NCI-H2081 treated with DMSO at 0.1 percent for 48 hours (cell line): ENCODE measurements around the gene MAOA.
"Not testable (repeated sequence)": the region's sequence is repeated elsewhere in the genome, so short reads cannot be mapped to it uniquely, and the experiment has no call there.

Experiments
- DNase-seq: peaks from one replicate; lab custom pipeline; 2025; lab: John Stamatoyannopoulos, UW

The MAOA gene

DNA sequence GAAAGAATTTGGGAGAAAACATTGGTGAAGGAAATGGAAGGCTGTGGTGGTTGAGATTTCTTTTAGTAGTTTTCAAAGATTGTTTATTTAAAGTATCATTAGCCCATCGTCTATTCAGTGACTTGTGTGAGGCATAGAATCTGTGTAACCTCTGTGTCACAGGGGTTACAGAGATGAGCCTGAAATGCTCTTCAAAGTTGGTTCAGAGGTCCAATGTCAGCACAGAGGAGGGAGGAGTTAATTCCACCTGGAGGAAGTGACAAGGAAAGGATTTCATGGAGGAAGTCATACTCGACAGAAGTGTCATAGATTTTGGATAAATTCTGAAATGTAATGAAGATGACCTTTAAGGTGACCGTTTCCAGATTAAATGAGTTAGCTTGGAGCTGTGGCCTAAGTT is 8.2 kb downstream of the MAOA start:
- no peak for DNase-seq

DNA sequence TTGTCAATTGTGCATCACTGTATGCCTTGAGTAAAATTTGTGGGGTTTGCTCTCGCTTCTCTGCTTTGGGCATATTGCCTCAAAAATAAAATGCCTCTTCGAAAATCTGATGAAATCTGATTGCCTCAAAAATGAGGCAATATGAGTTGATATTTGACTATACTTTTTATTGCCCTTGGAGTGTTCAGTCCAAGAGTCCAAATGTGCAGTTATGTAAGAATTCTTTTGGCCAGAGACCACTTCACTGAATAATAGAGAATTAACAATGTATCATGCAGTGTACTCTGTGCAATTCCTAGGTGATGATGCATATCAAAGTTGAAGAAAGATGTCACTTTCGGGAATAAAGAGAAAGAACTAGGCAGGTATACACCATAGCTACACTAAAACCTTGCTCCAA is 8.6 kb downstream of the MAOA start:
- DNase-seq = no peak

DNA sequence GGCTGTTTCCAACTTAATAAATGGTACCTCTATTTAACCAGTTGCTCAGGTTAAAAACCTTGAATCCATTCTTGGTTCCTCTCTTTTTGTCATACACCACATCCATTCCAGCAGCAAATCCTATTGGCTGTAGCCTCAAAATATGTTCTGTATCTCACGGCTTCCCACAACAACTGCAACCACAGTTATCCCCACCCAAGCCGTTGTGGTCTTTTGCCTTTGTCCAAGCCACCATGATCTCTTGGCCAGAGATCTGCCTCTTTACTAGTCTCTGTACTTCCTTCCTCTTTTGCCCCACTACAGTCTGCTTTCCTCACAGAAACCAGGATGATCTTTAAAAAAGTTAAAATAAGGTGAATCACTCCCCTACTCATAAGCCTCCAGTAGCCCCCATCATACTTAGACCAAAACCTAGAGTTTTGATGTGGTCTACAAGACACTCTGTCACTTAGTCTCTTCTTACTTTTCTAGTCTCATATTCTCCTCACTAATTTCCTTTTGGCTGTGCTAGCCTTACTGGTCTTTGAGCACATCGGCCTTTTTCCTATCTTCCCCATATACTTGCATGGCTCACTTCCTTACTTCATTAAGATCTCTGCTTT is 10.3 kb downstream of the MAOA start:
- DNase-seq = no peak

DNA sequence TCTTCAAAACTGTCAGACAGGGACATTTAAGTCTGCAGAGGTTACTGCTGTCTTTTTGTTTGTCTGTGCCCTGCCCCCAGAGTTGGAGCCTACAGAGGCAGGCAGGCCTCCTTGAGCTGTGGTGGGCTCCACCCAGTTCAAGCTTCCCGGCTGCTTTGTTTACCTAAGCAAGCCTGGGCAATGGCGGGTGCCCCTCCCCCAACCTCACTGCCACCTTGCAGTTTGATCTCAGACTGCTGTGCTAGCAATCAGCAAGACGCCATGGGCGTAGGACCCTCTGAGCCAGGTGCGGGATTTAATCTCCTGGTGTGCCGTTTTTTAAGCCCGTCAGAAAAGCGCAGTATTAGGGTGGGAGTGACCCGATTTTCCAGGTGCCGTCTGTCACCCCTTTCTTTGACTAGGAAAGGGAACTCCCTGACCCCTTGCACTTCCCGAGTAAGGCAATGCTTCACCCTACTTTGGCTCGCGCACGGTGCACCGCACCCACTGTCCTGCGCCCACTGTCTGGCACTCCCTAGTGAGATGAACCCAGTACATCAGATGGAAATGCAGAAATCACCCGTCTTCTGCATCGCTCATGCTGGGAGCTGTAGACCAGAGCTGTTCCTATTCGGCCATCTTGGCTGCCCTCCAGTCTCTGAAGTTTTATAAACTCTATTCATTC is 20.0 kb downstream of the MAOA start:
- DNase-seq = not testable (repeated sequence)

DNA sequence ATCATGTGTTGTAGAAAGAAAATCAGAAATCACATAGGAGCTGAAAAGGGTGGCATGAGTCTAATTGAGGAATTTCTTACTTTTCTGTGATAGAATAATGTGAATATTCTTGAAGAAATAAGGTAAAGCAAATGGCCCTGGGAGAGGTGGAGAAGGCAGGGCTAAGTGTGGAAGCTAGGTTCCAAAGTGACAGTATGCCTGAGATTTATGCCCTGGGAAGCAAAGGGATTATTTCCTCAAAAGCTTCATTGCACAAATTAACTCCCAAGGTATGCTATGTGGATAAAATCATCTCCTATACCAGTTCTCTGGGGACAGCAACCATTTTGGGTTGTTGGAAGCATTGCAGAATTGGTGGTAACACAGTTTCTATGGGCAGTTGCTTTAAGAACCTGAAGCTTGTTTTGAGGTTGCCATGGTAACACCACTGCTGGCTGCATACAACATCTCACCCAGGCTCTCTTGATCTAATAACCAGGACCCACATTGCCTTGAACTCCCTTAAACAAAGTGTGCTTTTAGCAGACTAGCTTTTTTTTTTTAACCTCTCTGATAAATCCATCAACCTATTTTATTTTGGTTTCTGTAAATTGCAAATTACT is 21.0 kb downstream of the MAOA start:
- no peak for DNase-seq

DNA sequence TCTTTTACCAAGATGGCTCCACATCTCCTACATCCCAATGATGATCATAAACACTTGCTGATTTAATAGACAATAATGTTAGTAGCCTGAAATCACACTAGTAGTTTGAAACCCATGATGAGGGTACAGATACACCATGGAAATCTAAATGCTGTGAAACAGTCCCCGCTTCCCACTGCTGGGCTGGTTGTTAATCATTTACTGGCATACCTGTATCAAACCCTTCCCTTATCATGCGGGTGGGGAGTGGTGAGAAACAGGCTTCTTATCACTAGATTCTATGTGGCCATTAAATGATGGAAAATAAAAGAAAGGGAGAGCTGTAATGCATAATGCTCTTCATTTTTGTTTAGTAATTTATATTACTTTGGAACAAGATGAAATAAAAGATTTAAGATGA is 21.9 kb downstream of the MAOA start:
- no peak for DNase-seq

DNA sequence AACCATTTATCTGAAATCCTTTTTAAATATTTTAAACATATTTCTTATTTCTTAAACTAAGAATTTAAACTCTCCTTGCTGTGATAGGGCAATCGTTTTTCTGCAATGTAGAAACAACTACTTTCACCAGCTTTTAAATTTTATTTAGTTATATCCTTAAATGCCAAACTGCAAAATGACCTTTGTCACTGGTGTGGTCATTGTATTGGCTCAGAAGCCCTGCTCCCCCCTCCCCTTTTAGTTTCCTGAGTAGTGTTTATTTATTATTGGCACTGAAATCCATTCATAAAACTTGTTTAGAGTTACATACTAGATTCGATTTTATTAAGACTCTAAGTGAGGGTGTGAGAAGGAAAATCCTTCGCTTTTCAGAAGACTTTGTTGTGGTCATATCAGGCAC is 23.0 kb downstream of the MAOA start:
- DNase-seq = no peak

DNA sequence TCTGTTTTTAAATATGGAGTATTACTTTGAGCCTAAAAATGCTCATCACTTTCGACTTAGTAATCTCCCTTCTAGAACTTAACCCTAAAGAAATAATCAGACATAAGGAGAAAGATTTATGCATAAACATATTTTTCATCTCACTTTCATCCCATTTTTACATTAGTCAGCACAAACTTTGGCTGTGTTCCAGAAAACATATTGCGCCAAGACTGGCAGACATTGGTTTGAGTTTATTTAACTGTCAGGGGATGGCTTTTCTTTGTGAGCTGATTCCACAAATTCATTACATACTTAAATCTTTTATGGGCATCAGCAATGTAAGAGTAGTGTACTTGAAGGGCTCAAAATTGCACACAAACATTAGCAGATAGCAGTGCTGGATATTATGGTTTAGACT is 23.7 kb downstream of the MAOA start:
- DNase-seq = no peak

DNA sequence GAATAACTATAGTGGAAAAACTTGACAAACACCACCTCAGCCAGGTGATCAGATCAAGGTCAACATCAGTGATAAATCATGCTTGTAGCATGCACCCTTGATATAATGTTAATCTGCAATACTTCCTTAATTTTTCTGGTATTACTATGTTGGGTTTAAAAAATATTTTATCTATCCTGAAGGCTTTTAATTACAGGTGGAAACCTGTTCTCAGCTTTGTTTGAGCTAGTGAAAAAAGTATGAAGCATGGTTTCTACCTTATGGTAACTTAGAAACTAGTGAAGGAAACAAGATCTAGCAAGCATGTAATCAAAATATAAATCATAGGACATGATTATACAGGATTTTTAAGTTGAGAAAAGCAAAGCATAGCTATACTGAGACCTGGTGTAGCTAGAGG is 26.6 kb downstream of the MAOA start:
- DNase-seq = no peak

DNA sequence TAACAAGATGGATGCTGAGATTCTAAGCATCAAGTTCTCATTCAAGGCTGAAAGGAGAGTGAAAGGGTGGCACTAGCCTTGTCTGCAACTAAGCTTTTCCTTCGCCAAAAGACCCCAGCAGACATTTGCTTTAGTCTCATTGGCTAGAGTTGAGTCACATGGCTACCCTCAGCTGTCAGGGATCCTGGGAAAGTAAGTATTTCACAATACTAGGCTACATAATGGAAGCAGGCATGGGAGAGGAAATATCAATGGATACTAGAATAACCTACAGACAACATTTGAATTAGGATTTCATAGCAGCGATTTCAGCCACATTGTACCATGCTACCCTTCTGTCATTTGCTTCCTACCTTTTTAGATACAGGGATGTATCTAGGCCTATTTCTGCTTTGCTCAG is 29.1 kb downstream of the MAOA start:
- DNase-seq = no peak

DNA sequence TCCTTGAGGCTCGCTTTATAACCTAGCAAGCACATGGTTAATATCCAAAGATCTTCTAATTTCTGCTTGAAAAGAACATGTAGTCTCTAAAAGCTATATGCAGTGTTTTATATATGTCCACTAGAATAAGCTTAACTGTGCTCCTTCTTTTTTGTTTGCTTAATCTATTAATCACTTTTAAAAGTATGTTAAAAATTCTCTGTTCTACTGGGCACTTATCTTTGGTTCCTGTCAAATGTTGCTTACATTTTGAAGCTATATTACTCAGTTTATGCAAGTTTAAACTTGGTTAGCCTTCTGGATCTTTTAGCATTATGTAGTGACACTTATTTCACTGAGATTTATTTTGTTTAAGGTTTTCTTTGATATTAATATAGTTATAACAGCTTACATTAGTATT is 32.5 kb downstream of the MAOA start:
- no peak for DNase-seq

DNA sequence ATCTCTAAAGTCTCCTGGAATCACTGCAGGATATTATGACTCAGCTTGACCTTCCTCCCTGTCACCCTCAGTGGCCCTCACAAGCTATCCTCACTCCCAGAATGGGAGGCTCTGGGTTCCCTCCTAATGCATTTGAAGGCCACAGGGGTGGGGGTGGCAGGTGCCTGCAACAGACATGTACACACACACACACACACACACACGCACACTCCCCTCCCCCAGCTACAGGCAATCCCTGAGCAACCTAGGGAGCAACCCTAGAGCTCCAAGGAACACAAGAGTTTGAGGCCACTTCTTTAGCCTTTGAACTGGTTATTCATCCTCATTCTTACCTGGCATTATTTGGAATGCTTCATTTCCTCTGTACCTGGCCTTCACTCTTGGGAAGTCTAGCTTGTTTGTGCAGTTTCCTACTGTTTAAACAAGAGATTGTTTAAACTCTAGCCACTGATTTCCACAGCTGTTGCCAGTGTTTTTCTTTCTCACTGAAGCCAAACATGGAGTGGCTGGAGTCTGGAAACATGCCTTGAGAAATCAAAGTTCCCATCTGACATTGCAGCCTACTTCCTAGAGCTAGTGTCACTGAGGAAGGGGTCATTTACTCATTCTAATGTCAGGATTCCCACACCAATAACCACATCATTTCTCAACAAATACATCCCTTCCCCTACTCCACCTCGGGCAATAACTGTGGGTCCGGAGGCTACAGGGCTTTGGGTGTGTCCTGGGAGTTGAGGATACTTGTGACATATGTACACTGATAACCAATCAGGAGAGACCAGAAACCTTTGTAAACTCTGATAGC is 37.7 kb downstream of the MAOA start:
- no peak for DNase-seq

DNA sequence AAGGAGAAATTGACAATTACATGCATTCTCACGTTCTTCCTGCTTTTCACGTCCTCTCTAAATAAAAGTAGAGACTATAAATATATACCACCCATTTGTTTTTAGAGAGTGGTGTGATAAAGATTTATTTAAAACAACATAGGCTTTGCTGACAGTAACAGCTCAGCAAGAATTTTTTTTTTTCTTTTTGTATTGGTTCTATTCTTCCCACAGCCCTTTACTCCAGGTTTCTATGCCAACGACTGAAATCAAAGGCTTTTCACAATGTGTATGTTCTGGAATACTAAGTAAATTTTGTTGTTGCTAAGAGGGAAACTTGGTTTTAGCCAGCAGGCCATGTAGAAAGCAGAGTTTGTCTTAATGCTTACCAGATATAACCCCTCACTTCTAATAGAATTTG is 43.4 kb downstream of the MAOA start:
- DNase-seq = no peak

DNA sequence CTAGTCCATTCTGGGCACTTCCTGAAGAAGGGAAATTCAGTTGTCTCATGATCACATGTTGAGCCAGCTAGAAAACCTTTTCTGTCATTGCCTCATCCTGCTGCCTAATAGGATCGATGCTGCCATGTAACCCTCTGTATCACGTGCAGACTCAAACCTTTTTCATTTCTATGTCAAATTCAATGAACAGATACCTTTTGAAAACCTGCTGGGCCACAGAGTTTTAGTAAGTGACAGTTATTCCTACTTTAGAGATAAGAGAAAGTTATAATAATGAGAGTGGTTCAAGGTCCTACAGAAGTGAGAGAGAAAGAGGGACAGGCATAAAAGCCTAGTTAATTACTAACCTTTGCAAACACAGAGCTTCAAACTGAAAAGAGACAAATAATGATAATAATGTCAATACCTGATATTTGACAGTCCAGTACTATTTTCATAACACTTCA is 46.0 kb downstream of the MAOA start:
- DNase-seq = no peak

DNA sequence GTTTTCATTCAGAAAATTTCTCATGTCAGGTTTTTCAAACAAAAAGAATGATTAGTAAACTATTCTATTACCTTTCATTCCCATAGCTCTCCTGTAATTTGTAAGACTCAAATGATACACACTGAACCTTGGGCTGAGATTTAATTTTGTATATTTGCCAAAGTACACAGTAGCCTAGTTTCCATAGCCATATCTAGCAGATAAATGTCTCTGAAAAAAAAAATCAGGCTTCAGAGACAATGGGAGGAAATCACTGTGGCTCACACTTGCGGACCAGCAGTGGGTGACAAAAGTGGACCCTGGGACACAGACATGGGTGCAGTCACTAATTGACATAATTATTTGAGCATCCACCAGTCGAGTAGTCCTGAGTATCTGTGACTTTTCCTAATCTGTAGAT is 46.6 kb downstream of the MAOA start:
- peak; percentile 20 for DNase-seq

DNA sequence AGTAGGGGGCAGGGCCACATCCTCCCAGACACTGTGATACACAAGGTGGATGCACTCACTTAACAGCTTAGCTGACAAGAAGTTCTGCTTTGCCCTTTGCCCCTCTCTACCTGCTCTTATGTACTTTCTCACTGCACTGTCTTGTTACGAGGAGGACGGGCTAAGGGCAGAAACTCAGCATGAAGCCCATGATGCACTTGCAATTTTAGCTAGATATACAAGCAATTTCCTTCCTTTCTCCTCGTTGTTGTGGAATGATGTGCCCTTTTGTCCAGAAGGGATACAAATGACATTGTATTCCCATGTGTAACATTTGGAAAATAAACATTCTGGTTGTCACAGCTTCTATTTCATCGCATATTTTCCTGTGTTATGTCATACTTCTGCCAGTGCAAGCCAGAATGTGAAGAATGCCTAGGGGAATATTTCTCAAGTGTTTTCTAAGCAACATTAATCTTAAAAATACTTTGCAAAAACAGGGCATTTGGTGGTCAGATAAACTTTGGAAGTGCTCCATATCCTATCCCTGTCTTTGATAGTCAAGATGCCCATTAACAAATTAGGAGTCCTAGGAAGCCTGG is 47.2 kb downstream of the MAOA start:
- no peak for DNase-seq

DNA sequence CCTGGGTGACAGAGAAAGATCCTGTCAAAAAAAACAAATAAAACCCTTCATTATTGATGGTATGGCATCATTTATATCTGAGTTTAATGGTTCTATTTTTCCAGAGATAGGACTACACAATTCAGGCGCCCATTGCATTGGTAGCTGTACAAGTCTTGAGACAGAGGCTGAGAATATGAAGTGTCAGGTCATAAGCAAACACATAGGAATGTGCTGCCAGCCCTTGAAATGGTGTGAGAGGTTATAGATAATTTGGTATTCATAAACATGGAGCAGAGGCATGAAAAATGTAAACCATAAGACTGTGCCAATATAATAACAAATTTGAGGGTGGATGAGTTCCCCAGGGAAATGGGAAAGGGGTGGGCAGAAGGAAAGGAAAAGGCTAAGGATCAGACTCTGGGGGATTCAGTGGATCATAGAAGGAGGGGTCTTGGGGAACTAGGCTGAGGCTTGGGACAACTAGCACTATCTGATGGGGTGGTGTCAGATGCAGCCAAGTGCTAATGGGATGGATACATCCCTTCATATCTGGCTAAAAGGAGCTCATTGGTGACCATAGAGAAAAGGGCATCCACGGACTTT is 50.8 kb downstream of the MAOA start:
- DNase-seq = no peak

DNA sequence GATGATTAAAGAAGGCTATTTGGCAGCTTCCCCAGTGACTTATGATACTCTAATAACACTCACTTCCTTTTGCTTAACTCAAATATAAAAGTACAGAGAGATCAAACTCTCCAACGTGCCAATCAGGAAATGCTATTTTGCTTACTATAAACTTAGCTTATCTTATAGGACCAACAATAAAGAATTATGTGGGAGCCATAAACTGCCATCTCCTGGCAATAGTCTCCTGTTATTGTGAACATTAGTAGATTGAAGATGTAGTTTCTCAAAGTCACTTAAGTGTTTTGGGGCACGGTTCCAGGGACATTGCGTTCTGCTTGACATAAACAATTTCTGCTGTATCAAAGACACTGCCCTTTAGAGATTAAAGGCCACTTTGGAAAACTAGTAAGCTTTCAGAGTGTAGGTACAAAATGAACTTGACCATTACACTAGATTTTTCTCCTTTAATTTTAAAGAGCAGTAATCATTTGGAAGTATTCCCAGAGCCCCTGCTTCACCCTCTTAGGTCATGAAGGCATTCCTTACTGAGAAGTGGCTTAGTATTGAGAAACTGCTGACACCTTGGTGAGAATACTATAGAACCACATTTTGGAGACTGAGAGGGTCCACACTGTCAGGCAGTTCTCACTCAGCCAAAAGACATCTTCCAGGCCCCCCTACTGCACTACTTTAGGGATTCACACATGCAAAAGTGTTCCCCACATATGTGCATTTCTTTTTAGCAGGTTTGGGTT is 51.9 kb downstream of the MAOA start:
- no peak for DNase-seq

DNA sequence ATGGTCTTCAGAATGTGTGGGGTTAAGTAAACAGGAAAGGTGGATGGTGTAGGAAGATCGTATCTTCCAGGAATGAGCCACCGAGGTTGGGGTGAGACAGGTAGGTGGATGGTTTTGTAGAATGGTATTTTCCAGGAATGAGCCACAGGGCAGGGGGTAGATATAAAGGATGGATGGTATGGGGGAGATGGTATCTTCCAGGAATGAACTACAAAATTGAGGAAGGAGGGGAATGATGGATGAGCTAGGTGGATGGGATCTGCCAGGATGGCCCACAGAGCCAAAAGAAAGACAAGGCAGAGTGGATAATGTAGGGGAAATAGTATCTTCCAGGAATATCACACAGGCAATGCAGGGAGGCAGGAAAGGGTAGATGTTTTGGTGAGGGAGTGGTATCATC is 60.0 kb downstream of the MAOA start:
- DNase-seq = no peak

DNA sequence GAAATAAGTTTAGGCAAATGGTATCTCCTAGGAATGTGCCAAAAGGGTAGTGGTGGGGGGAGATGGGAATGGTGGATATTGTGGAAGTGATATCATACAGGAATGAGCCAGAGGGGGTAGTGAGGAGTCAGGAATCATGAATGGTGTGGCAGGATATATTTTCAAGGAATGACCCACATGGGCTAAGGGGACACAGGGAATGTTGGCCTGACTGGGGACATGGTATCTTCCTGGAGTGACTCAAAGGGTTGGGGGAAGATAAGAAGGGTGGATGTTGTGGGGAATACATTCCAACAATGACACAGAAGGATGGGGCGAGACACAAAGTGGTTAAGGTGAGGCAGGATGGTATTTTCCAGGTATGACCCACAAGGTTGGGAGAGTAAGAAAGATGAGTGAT is 60.6 kb downstream of the MAOA start:
- DNase-seq = no peak

DNA sequence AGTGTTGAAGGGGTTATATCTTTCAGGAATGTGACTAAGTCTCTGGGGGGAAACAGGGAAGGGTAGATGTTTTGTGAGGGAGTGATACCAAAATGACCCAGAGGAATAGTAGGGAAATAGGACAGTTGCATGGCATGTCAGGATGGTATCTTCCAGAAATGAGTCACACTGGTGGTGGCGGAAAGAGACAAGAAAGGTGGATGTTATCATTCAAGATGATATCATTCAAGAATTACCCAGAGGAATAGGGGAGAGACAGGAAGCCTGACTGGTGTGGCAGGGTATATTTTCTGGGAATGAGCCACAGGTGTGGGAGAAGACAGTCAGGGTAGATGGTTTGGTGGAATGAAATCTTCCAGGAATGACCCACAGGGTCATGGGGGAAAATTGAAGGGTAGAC is 61.1 kb downstream of the MAOA start:
- no peak for DNase-seq

DNA sequence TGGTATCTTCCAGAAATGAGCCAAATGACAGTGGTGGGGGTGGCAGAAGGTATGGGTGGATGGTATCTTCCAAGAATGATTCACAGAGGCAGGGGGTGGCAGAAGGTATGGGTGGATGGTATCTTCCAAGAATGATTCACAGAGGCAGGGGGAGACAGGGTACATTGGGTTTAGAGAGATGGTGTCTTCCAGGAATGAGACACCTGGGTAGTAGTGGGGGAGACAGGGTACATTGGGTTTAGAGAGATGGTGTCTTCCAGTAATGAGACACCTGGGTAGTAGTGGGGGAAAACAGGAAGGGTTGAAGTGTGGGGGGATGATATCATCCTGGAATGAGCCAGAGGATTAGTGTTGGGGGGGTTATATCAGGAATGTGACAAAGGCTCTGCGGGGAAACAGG is 62.0 kb downstream of the MAOA start:
- no peak for DNase-seq
